Astrocyte (in vitro differentiated cells and primary cell): ENCODE results near the gene RBMXL3.

Experiments
- EZH2 ChIP-seq: IDR thresholded peaks from 2 replicates; pipeline ENCODE4 v1.6.1; 2012; ENCODE audit warnings: mild to moderate bottlenecking, low read length, inconsistent platforms; ENCODE audit not compliant: insufficient read depth
- TF ChIP-seq, protein P1 (sequence below): IDR thresholded peaks from 2 replicates; pipeline ENCODE4 v1.5.1; 2011; ENCODE audit warnings: low read depth, mild to moderate bottlenecking, inconsistent platforms, low read length, moderate library complexity; ENCODE audit not compliant: insufficient read depth

DNA sequence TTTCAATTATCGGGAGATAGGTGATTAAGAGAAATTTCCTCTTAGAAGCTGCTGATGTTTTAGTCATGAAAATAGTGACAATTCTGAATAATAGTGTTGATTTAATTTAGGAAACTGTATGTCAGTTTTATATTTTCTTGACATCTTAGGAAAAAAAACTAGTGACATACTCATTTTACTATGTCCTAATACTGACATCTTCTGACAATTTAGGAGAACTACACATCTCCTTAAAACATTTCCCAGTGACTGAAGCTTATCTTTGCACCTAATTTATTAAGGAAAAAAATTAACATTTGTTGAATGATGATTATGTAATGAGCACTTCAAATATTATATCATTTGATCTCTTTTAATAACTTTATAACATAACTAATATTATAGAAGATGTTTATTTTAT, 42.0 kb upstream of the RBMXL3 start:
- TF ChIP-seq, protein P1, sequence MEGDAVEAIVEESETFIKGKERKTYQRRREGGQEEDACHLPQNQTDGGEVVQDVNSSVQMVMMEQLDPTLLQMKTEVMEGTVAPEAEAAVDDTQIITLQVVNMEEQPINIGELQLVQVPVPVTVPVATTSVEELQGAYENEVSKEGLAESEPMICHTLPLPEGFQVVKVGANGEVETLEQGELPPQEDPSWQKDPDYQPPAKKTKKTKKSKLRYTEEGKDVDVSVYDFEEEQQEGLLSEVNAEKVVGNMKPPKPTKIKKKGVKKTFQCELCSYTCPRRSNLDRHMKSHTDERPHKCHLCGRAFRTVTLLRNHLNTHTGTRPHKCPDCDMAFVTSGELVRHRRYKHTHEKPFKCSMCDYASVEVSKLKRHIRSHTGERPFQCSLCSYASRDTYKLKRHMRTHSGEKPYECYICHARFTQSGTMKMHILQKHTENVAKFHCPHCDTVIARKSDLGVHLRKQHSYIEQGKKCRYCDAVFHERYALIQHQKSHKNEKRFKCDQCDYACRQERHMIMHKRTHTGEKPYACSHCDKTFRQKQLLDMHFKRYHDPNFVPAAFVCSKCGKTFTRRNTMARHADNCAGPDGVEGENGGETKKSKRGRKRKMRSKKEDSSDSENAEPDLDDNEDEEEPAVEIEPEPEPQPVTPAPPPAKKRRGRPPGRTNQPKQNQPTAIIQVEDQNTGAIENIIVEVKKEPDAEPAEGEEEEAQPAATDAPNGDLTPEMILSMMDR, result peak; percentile 27
- no peak for TF ChIP-seq EZH2
